HEK293 (cell line): ENCODE data around the gene MCTP1.

ENCODE experiments used
- BCL11A ChIP-seq: fragments of 450-650 bp; formaldehyde crosslinking; IDR thresholded peaks from 2 replicates; pipeline ENCODE4 v1.5.1; 2016; ENCODE audit warnings: low read depth, missing biosample characterization, missing genetic modification characterization
- BCL11B ChIP-seq: fragments of 450-650 bp; formaldehyde crosslinking; IDR thresholded peaks from 2 replicates; pipeline ENCODE4 v1.5.1; 2016; ENCODE audit warnings: low read depth, missing biosample characterization, missing genetic modification characterization
- EGR2 ChIP-seq: fragments of 450-650 bp; formaldehyde crosslinking; IDR thresholded peaks from 2 replicates; pipeline ENCODE4 v1.5.1; 2016; ENCODE audit warnings: low read depth, missing biosample characterization, missing genetic modification characterization
- FEZF1 ChIP-seq: fragments of 450-650 bp; formaldehyde crosslinking; IDR thresholded peaks from 2 replicates; pipeline ENCODE4 v1.5.1; 2016; ENCODE audit warnings: missing biosample characterization, missing genetic modification characterization
- MYNN ChIP-seq: fragments of 450-650 bp; formaldehyde crosslinking; IDR thresholded peaks from 2 replicates; pipeline ENCODE4 v1.5.1; 2016; ENCODE audit warnings: missing biosample characterization, missing genetic modification characterization, borderline replicate concordance
- PRDM6 ChIP-seq: fragments of 450-650 bp; formaldehyde crosslinking; IDR thresholded peaks from 2 replicates; pipeline ENCODE4 v1.5.1; 2017; ENCODE audit warnings: missing biosample characterization, missing genetic modification characterization
- REST ChIP-seq: fragments of 450-650 bp; formaldehyde crosslinking; IDR thresholded peaks from 2 replicates; pipeline ENCODE4 v1.5.1; 2016; ENCODE audit warnings: missing biosample characterization, missing genetic modification characterization
- SETDB1 ChIP-seq: IDR thresholded peaks from one replicate; pipeline ENCODE4 v1.6.1; 2017; ENCODE audit warnings: mild to moderate bottlenecking, low read length, moderate library complexity, mixed read lengths; ENCODE audit not compliant: insufficient read length
- TCF7L2 ChIP-seq: IDR thresholded peaks from 2 replicates; pipeline ENCODE4 v1.6.1; 2011; ENCODE audit warnings: low read depth, mild to moderate bottlenecking, inconsistent platforms, low read length, moderate library complexity, borderline replicate concordance
- TSHZ1 ChIP-seq: fragments of 450-650 bp; formaldehyde crosslinking; IDR thresholded peaks from 2 replicates; pipeline ENCODE4 v1.5.1; 2016; ENCODE audit warnings: missing biosample characterization, missing genetic modification characterization, borderline replicate concordance
- ZBTB11 ChIP-seq: fragments of 450-650 bp; formaldehyde crosslinking; conservative IDR thresholded peaks from 2 replicates; pipeline ENCODE4 v1.5.1; 2016; ENCODE audit warnings: low read depth, missing biosample characterization, missing genetic modification characterization
- ZBTB44 ChIP-seq: fragments of 450-650 bp; IDR thresholded peaks from 2 replicates; pipeline ENCODE4 v1.5.1; 2018; ENCODE audit warnings: missing biosample characterization, mild to moderate bottlenecking, missing genetic modification characterization
- ZBTB6 ChIP-seq: fragments of 450-650 bp; formaldehyde crosslinking; IDR thresholded peaks from 2 replicates; pipeline ENCODE4 v1.5.1; 2017; ENCODE audit warnings: missing biosample characterization, missing genetic modification characterization
- ZBTB8A ChIP-seq: fragments of 450-650 bp; formaldehyde crosslinking; IDR thresholded peaks from 2 replicates; pipeline ENCODE4 v1.5.1; 2016; ENCODE audit warnings: missing biosample characterization, missing genetic modification characterization
- ZNF112 ChIP-seq: fragments of 450-650 bp; formaldehyde crosslinking; IDR thresholded peaks from 2 replicates; pipeline ENCODE4 v1.5.0; 2017; ENCODE audit warnings: missing biosample characterization, missing genetic modification characterization
- ZNF169 ChIP-seq: fragments of 450-650 bp; formaldehyde crosslinking; IDR thresholded peaks from 2 replicates; pipeline ENCODE4 v1.5.1; 2016; ENCODE audit warnings: missing biosample characterization, missing genetic modification characterization
- ZNF2 ChIP-seq: fragments of 450-650 bp; formaldehyde crosslinking; IDR thresholded peaks from 2 replicates; pipeline ENCODE4 v1.5.1; 2016; ENCODE audit warnings: missing biosample characterization, missing genetic modification characterization
- ZNF292 ChIP-seq: fragments of 450-650 bp; formaldehyde crosslinking; IDR thresholded peaks from 2 replicates; pipeline ENCODE4 v1.5.1; 2016; ENCODE audit warnings: low read depth, missing biosample characterization, missing genetic modification characterization, borderline replicate concordance
- ZNF366 ChIP-seq: fragments of 450-650 bp; formaldehyde crosslinking; conservative IDR thresholded peaks from 2 replicates; pipeline ENCODE4 v1.5.1; 2016; ENCODE audit warnings: missing biosample characterization, missing genetic modification characterization
- ZNF404 ChIP-seq: fragments of 450-650 bp; formaldehyde crosslinking; IDR thresholded peaks from 2 replicates; pipeline ENCODE4 v1.5.1; 2017; ENCODE audit warnings: missing biosample characterization, missing genetic modification characterization
- ZNF416 ChIP-seq: fragments of 450-650 bp; formaldehyde crosslinking; IDR thresholded peaks from 2 replicates; pipeline ENCODE4 v1.5.1; 2016; ENCODE audit warnings: missing biosample characterization, missing genetic modification characterization
- ZNF426 ChIP-seq: fragments of 450-650 bp; formaldehyde crosslinking; IDR thresholded peaks from 2 replicates; pipeline ENCODE4 v1.5.1; 2017; ENCODE audit warnings: missing biosample characterization, missing genetic modification characterization, mild to moderate bottlenecking, inconsistent platforms, moderate library complexity
- ZNF704 ChIP-seq: fragments of 450-650 bp; formaldehyde crosslinking; IDR thresholded peaks from 2 replicates; pipeline ENCODE4 v1.5.1; 2016; ENCODE audit warnings: missing biosample characterization, missing genetic modification characterization
- ZSCAN30 ChIP-seq: fragments of 450-650 bp; IDR thresholded peaks from 2 replicates; pipeline ENCODE4 v1.5.1; 2018; ENCODE audit warnings: missing biosample characterization, mild to moderate bottlenecking, missing genetic modification characterization, moderate library complexity

MCTP1 gene

GRCh38 chr5:95042037-95042436, 242.9 kb downstream of the MCTP1 start (continued):
- TF ChIP-seq PRDM6 (tag by site-specific recombination) = peak; percentile 80
- TF ChIP-seq ZBTB11 (tag by site-specific recombination) = no peak
- no peak for TF ChIP-seq REST (tag by site-specific recombination)
- TF ChIP-seq MYNN (tag by site-specific recombination) = no peak
- peak; percentile 82; the same call in 1 of the 2 replicates for TF ChIP-seq ZBTB44 (tag by site-specific recombination)
- TF ChIP-seq TCF7L2 = no peak
- peak; percentile 89; the same call in 1 of the 2 replicates for TF ChIP-seq BCL11A
- TF ChIP-seq ZNF169 (tag by site-specific recombination) = no peak
- TF ChIP-seq ZBTB6 (tag by site-specific recombination) = no peak
- no peak for TF ChIP-seq ZNF2
- no peak for TF ChIP-seq BCL11B (tag by site-specific recombination)
- no peak for TF ChIP-seq ZNF704 (tag by site-specific recombination)
- TF ChIP-seq TSHZ1 (tag by site-specific recombination) = 0 out of 2 replicates have a peak, but pooled peaks have one; percentile 17
- TF ChIP-seq SETDB1 = no peak
- TF ChIP-seq ZNF404 (tag by site-specific recombination) = no peak
- TF ChIP-seq ZNF366 (tag by site-specific recombination) = peak; percentile 87
- TF ChIP-seq ZNF292 (tag by site-specific recombination) = no peak
- TF ChIP-seq ZSCAN30 = 0 out of 2 replicates have a peak, but pooled peaks have one; percentile 39
- no peak for TF ChIP-seq ZNF112 (tag by site-specific recombination)
- TF ChIP-seq ZNF426 (tag by site-specific recombination) = no peak
- 0 out of 2 replicates have a peak, but pooled peaks have one; percentile 24 for TF ChIP-seq ZBTB8A
- no peak for TF ChIP-seq ZNF416
- no peak for TF ChIP-seq EGR2 (tag by site-specific recombination)
- TF ChIP-seq FEZF1 = peak; percentile 75
